Posterior vena cava (tissue), 2 donors: ENCODE measurements around the gene PPDPF. TPM values are rescaled to one million over a fixed set of nuclear protein-coding genes. Genes with fewer than 3 reads are reported as not detected.

Source experiments
- DNase-seq: peaks from one replicate; pipeline ENCODE4 v3.0.0-alpha.2; 2020; ENCODE audit warnings: low spot score
- intact Hi-C, 2 donors: fragments of 100-400 bp; cut with DNase I; formaldehyde crosslinking; loops; one replicate each; pipeline versions ENCODE4 v1.14.1 to v1.14.2; 2022 to 2023
- total RNA-seq, 2 donors: library from RNA; stranded (reverse); fragmentation: NEBNext Ultra II Directional; extraction: Animal tissue kit (Norgen Biotek cat#: 25700); gene quantifications; one replicate each; pipeline ENCODE4 v1.2.1, GENCODE V29; 2021
- donor health status: DM: yes; HTN: yes; CAD: no.
- donor health status: DM: yes; HTN: yes; CAD: no.

The PPDPF gene
- total RNA-seq, 2 donors from 2014 or later = 172 to 331 TPM

GRCh38 chr20:63543131-63543530 lies 22.6 kb downstream of the PPDPF start:
- intact Hi-C loops = no loop called here
- DNase-seq = no peak

- intact Hi-C loops = no loop called here
Observed at GRCh38 chr20:63543733-63544132, 23.2 kb downstream of the PPDPF start.

GRCh38 chr20:63544241-63544957 lies 23.8 kb downstream of the PPDPF start:
- intact Hi-C loops = no loop called here
- no peak for DNase-seq

More at GRCh38 chr20:63543733-63544132, 23.2 kb downstream of the PPDPF start:
- DNase-seq = no peak

- DNase-seq = no peak
- intact Hi-C loops = no loop called here
Observed at GRCh38 chr20:63544958-63545516, 24.5 kb downstream of the PPDPF start.

- DNase-seq = no peak
- intact Hi-C loops = no loop called here
Observed at GRCh38 chr20:63545814-63546213, 25.2 kb downstream of the PPDPF start.

GRCh38 chr20:63546256-63546955 lies 25.8 kb downstream of the PPDPF start:
- intact Hi-C loops = no loop called here
- no peak for DNase-seq

- no peak for DNase-seq
- intact Hi-C loops = no loop called here
Observed at GRCh38 chr20:63546956-63547724, 26.6 kb downstream of the PPDPF start.

- intact Hi-C loops = no loop called here
Observed at GRCh38 chr20:63547725-63548480, 27.3 kb downstream of the PPDPF start, which contains the start of gene SRMS. Gene SRMS (minus strand): TSS chr20:63547749. CDS start chr20:63547463, 286 bp downstream.

GRCh38 chr20:63548542-63548941 lies 28.0 kb downstream of the PPDPF start:
- intact Hi-C loops = no loop called here
- DNase-seq = no peak

More at GRCh38 chr20:63547725-63548480, 27.3 kb downstream of the PPDPF start, which contains the start of gene SRMS:
- DNase-seq = no peak

GRCh38 chr20:63549019-63549418 lies 28.5 kb downstream of the PPDPF start:
- DNase-seq = no peak
- intact Hi-C loops = no loop called here

- intact Hi-C loops = no loop called here
- no peak for DNase-seq
Observed at GRCh38 chr20:63549679-63550282, 29.2 kb downstream of the PPDPF start.

- intact Hi-C loops = no loop called here
- DNase-seq = no peak
Observed at GRCh38 chr20:63551068-63551467, 30.5 kb downstream of the PPDPF start.

- no peak for DNase-seq
- intact Hi-C loops = no loop called here
Observed at GRCh38 chr20:63552481-63553249, 32.1 kb downstream of the PPDPF start.

GRCh38 chr20:63553251-63553932 lies 32.8 kb downstream of the PPDPF start:
- intact Hi-C loops = no loop called here
- peak; percentile 96 for DNase-seq

- intact Hi-C loops = no loop called here
- DNase-seq = no peak
Observed at GRCh38 chr20:63553933-63554290, 33.3 kb downstream of the PPDPF start, which contains the start of gene FNDC11. Gene FNDC11 (plus strand): TSS chr20:63554159. CDS start chr20:63555664, 1,505 bp downstream.

- DNase-seq = no peak
- intact Hi-C loops = no loop called here
Observed at GRCh38 chr20:63554361-63555278, 34.1 kb downstream of the PPDPF start.
